ENCODE data around the gene C13orf42.

Gene C13orf42

DNA sequence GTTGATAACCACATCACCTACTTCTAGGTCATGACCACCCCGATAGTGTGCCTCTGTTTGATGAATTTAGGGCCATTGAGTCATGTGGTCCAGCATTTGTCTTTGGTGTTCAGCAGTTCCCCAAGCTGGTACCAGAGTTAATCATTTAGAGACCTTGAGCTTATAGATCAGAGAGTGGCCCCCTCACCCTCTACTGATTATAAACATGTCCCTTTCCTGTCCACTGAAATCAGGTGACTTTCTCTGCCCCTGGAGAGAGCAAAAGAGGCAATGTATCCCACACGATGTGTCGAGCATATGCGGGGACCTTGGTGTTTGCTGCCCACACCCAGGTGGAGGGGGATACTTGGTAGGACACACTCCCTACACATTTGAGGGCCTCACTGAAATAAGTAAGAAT is 46.3 kb downstream of the C13orf42 start:
- no peak for DNase-seq

DNA sequence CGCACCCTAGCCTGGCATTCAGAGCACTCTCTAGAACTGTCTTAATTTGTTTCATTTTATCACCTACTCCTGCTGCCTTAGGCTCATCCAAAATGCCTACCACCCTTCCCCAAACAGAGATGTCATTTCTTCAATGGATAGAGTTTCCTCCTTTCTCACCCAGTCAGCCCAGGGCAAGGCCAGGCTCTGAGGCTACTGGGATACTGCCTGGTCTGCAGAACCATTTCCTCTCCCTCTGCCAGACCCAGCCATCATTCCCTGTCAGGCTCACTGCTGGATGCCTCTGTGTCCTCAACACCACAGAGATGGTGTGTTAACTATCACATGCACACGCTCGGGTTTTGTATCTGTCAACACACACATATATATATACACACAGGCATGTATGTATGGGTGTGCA is 47.2 kb downstream of the C13orf42 start:
- no peak for DNase-seq

DNA sequence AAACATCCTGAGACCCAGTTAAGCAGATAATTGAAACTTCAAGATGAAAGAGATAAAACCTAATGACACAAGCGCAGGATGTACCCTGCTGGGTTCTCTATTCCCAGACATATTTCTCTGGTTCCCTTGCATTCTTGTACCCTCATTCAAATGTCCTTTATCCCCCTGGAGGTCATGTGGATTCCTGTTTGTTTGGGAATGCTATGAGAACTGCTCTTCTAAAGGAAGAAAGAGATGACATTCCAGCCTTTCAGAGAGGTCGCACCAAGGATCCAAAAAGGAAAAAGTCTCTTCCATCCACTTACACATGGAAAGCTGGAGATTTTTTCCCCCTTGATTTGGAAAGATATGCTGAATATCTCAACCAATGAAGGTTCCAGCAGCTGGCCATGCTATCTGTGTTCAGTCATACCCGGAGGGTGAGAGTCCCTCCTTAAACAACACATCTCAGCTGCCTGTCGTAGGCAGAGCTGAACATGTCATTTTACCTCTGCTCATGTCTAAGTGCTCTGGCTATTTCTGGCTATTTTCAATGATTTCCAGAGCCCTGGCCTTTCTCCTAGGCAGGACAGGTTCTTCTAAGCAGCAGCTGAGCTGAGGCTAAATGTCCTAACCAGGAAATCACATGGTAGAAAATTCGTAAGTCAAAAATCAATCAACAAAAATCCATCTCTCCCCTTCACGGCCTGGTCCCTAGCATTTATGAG is 52.5 kb downstream of the C13orf42 start:
- DNase-seq, result no peak

DNA sequence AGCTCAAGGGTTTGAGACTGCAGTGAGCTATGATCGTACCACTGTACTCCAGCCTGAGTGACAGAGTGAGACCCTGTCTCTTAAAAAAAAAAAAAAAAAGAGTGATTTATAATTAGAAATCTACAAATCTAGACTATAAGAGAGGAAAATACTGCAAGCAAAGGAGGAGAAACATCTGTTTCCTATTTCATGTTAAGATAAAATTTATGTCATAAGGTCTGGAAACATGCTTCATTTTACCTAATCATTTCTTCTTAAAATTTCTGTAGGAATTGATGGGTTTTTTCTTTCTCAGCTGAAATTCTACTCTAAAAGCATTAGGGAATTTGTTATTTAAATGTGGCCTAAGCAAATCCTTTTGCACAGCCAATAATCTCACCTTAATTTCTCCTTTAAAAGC is 53.2 kb downstream of the C13orf42 start:
- no peak for DNase-seq

DNA sequence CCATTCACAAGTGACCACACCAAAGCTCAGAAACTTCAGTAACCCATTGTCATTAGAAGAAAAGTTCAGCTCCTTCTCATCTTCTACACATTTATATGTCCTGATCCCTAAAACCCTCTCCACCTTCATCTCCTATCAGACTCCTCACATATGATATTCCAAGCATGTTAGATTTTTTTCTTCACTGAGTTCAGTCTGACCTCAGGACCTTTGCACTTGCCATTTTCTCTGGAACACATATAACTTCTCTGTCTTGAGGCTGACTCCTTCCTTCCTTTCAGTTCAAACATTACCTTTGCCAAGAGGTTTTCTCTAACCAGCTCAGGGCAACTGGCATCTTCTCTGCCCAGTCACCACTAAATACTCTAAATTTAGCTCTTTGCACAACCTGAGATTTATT is 54.1 kb downstream of the C13orf42 start:
- no peak for DNase-seq

DNA sequence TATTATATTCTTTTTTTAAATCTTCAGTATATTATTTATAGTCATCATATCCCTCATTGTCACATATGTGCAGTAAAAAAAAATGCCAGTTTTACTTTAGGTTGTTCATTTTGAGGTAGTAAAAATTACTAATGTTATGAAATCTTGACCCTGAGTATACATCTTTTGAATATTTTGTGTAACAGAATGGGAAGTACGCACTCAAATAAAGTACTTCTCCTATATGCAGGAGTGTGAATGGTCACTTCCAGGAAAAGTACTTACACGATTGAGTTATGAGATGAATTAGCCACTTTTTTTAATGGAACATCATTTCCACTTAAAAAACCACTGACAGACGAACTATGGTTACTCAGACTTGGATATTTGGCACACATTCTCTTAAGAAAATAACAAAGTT is 58.5 kb downstream of the C13orf42 start:
- no peak for DNase-seq

DNA sequence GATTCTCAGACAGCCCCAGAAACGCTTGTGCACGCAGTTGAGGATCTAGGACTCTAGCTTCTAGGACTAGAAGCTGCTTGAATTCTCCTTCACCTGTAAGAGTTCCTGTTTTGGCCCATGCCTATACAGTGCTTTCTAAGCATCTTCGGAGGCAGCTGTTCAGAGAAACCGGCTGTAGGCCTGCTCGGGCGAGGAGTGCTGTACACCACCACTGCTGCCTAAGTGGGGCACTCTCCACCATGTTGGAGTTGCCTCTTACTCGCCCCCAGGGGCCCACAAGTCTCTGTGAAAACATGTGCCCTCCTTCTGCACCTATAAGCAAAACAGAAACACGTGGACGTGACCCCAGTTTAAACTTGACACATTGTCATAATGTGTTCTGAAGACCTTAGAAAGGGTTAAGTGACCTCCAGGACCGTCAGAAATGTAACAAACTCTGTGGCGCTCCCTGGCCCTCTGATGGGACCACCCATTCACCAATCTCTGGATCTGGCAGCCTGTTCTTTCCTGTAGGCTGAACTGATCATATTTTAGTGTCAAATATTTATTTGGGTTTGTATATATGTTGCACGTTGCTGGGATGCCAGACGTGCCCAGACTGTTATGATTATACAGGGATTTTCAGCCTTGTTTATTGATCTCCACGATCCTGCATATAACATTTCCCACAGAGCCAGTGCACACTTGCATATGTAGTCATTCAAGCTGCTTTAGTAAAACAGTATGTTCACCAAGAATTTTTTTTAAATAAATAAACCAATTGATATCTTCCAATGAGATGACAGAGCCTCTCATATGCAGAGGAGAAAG is 60.8 kb downstream of the C13orf42 start:
- DNase-seq, result no peak

DNA sequence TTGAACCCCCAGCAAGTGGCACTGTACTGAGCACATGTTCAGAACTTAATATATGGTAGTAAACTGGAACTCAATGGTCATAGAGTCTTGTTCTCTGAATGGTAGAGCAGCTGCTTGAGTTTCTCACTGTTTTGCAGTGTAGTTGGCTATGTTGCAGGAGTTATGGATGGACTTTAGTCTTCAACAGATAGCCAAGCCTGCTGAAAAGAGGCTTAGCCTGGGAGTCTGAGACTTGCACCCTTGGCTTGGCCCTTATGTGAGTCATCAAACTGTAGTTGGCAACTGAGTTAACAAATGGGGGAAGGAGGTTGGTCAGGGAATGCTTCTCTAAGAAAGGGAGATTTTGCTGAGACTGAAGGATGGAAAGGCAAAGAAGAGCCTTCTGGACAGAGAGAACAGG is 62.5 kb downstream of the C13orf42 start:
- no peak for DNase-seq

DNA sequence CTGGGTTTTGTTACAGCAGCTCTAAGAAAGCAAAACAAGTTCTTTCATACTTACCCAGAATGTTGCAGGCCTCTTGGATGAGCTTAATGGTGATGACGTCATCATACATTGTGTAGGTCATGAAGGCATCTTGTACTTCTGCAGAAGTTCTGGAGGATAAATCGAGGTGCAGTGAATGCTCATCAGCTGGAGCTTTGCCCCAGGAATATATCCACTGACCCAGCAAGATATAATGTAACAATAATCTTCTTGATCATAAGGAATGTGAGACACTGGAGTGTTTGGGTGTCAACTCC is 63.0 kb downstream of the C13orf42 start:
- no peak for DNase-seq

DNA sequence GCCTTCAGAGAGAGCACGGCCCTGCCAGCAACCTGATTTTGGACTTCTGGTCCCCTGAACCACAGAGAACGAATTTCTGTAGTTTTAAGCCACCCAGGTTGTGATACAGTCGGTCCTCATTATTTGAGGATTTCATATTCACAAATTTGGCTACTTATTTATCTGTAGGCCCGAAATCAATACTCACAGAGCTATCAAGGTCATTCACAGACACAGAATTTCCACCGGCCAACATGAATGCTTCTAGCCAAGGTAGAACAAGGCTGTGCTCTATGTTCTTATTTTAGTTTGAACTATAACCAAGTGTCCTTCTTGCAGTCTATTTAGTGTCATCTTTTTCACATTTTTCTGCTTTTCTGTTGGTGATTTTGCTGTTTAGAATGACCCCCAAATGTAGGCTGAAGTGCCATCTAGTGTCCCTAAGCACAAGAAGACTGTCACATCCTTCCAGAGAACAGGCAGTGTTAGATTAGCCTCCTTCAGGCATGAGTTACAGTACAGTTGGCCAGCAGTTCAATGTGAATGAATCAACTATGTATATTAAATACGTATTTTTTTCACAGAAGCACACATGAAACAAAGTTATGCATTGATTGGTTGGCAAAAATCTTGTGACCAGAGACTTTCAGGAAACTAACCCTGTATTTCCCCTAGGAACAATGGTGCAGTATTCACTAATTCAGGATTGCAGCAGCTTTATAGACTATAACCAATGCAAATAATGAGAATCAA is 63.5 kb downstream of the C13orf42 start:
- no peak for DNase-seq

DNA sequence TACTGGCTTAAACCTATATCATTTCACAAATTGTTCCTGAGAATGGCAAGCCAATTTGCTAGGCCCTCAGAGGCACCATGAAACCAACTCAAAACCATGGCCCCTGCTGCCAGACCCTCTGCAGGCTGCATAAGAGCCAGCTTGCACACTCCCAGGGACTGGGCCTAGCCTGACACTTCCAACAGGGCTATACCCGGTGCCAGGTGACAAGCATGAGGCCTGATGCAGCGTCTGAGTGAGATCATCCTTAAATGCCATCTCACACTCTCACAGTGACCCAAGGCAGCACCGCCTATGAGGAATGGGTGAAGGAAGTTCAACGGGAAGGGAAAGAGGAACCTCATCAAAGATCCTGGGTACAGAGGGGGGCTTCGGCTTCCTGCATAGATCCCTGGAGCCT is 65.6 kb downstream of the C13orf42 start:
- no peak for DNase-seq

DNA sequence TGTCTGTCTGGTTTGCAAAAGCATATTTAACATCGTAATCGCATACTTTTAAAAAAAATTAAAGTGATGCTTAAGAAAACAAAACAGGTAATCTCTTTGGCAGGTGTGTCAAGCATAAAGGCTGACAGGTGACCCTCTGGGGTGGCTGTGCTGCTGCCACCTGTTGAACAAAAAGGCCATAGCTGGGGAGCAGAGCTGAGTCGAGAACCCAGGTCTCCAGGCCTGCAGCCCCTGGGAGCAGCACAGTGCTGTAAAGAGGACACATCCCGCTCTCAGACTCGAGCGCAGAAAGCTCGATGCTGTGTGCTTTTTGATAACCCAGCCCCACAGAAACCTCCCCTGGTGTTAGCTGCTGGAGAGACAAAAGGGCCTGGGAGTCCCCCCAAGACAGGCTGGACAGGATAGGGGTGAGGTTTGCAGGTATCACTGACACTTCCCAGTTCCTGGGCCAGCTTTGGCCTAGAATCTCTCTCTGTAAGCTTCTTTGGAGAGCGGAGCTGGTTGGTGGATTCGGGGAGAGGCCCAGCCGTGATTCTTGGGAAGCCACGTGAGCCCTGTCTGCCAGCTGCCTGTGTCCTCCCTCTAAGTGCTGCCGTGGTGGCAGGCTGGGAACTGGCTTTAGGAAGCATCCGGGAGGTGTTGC is 66.9 kb downstream of the C13orf42 start:
- DNase-seq, result no peak

DNA sequence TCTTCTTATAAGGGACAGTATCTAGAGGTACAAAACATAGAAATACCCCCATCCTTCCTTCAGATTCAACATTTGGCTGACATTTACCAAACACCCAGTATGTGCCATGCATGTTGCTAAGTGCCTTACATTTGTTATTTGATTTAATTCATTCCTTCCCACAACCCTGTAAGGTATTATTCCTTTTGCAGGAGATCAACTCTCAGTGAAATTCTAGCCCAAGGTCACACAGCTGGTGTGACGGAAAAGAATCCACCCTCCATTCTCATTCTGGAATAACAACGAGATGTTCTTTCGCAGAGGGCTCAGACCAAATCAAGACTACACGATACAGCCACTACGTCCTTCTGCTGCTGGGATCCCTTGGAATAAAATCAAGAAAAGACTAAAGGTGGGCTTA is 67.8 kb downstream of the C13orf42 start:
- no peak for DNase-seq

DNA sequence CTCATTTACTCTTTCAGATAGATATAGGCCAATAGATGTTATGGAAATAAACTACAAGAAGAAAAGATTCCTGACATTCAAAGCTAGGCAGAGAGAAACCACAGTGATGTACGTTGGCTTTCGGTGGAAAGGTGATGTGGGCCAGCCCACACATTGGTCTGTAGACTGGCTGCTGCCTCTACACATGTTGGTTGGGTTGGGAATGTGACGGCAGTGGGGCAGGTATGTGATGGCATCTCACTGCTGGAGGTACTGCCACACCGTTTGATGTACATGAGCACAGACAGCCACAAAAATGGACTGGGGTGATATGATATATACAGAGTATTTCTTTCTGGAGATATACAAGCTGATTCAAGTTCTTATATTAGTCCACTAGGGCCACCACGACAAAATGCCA is 69.4 kb downstream of the C13orf42 start:
- DNase-seq, result no peak

DNA sequence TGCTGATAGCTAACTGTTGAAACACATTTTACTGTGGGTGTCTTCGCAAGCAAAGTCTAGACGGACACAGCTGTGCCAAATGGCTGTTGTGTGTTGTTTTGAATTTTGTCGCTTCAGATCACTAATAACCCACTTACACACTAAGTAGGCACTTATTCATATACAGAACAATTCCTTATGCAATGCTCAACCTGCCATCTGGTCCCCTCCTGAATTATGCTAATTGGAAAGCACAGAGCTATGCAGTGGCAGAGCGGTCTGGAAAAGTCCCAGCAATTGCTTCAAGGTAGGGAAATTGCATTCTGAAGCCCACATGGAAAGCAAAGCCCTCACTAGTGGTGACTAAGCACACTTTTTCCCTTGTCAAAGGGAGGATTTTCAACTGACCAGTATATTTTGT is 69.9 kb downstream of the C13orf42 start:
- no peak for DNase-seq

DNA sequence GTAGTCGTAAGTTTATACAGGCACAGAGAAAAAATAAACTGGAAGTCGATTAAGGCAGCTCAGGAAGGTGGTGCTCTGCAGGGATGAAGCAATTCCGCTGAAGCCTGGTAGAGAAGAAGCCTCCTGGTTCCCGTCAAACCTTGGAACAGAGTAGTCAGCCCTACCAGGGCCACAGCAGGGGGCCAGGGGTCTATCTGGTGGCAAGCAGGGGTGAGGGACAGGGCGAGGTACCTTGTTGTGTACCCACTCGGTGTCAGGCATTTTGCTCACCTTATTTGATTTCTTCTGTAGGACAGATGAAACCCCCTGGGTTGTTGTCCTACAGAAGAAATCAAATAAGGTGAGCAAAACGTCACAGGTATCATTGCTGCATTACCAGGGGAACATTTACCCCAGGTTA is 70.6 kb downstream of the C13orf42 start:
- no peak for DNase-seq

DNA sequence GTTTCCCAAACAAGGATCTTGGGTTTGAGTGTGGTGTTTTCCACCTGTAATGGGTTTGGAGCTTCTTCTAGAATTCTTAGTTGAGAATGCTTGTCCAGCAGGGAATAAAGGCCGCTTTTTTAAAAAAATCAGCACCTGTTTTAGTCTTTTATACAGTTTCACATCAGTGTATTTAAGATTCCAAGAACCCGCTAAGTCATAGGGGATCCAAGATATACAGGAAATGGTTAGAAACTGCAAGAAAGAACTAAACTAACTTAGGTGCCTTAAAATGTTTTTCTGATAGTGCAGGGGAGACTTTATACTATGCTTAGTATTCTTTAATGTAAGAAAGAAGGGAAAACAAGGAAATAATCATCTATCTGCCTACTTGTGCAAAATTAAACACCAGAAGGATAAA is 74.7 kb downstream of the C13orf42 start:
- no peak for DNase-seq

DNA sequence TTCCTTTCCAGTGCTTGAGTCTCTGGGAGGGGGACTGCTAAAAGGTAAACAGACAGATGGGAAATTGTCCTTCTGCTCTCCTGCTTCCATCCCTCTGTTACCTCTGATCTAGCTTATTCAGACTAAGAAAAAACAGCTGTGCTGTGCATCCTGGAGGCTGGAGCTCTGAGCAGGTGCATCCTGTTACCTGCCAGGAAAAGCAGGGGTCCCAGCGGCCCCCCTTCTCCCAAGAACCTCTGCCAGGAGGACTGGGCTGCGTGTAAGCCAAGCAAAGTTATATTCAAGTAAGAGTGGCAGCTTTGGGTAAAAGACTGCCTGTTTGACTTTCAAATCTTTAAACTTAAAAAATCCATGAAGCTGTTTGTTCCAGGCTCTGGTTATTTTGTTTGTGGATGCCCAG is 75.1 kb downstream of the C13orf42 start:
- no peak for DNase-seq

DNA sequence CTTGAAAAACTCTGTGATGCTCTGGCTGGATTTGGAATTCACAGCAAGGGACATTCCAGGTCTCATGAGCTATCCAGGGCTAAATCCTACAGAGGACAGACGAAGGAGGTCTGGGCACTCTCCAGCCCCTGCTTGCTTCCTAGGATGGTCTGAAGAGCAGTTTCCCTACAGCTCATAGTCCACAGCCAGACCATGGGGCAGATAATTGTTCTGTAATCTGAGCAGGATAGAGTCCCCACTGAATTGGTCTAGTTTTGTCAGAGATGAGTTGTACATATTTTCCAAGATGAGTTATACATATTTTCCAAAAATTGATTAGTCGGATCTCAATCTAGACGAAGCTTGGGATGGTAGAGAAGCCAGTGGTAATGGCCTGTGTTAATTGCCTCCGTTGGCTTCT is 75.6 kb downstream of the C13orf42 start:
- DNase-seq, result no peak

DNA sequence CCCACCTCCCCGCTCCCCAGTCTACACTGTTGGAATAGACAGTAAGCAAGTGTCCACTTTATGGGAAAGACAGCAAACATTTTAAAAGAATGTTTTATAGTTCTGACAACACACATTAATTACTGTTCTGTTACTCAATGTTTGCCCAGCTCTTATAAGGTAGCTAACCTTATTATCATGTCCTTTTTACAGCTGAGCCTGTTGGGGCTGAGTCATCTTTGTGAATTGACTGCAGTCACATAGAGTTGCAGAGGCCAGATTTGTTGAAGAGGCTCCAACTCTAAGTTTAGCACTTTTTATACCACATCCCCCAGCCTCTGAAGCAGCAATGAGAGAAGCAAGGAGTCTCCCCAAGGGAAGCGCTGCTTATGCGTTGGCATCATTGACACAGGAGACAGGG is 76.2 kb downstream of the C13orf42 start:
- DNase-seq, result no peak

DNA sequence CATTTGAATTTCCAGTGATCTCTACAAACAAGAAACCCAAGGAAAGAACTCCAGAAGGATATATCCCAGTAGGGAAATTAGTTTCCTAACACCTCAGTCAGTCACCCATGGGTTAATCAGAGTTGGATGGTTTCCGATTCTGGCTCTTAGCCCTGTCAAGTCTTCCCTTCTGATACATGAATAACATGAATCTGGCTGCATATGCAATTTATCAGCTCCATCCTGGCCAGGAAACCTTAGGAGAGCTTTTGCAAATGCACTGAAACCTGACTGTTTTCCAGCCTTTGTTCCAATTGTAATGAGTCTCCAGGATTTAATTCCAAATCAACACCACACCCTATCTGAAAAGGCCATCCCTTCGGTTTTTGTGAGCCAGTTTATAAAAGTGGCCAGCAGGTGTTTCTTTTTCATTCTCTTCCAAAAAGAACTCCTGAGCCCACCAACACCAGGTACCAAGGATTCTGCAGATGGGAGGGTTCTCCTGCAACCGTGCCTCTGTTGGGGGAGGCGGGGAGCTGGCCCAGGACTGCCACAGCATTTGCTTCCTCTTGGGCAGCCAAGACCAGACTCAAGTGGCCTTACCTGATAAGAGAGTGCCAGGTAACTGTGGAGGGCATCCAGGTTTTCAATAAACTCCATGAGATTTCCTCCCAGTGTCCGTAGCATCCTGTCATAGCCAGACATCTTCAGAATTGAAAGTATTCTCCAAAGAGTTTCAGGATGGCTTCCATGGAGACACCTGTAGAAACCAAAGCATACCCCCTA is 77.5 kb downstream of the C13orf42 start:
- no peak for DNase-seq

DNA sequence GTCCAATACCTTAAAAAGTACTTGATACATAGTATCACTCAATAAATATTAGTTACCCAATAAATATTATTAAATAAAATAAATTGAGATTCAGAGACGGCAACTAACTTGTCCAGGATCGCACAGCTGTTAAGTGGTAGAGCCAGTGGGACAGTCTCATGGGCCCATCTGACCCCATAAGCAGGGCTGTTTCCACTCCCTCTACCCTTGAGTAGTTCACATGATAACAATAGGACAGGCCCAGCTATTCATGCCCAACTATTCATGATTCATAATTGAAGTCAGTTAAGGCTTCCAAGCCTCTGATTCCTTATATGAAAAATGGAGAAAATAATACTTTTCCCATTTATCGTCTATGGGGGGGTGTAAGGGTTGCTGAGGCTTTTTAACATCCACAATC is 78.2 kb downstream of the C13orf42 start:
- DNase-seq, result no peak
